K562 (cell line): Measurements from ENCODE around the gene GABRB1. TPM values are rescaled to one million over a fixed set of nuclear protein-coding genes. Genes with fewer than 3 reads are reported as not detected.

Source experiments
- BHLHE40 ChIP-seq: IDR thresholded peaks from 2 replicates; pipeline ENCODE4 v1.6.1; 2011; ENCODE audit warnings: low read length, improper control_type of control experiment
- CHD4 ChIP-seq: fragments of 200-600 bp; sonication (generic); IDR thresholded peaks from 3 replicates; pipeline ENCODE4 v1.6.1; 2012; ENCODE audit warnings: low read depth, mild to moderate bottlenecking, mixed read lengths, low read length, inconsistent platforms; ENCODE audit not compliant: insufficient read depth, insufficient replicate concordance, poor library complexity, severe bottlenecking
- CTBP1 ChIP-seq: fragments of 450-650 bp; IDR thresholded peaks from 2 replicates; pipeline ENCODE4 v1.6.1; 2016; ENCODE audit warnings: borderline replicate concordance
- ETV1 ChIP-seq: fragments of 450-650 bp; conservative IDR thresholded peaks from 2 replicates; pipeline ENCODE4 v1.6.1; 2016; ENCODE audit warnings: missing genetic modification characterization, control low read depth, low read depth, missing compliant biosample characterization
- FOXJ2 ChIP-seq: fragments of 200-800 bp; sonication (Bioruptor generic); IDR thresholded peaks from 2 replicates; pipeline ENCODE4 v1.6.1; 2016; ENCODE audit warnings: missing genetic modification characterization, missing compliant biosample characterization
- GABPA ChIP-seq: fragments of 200-800 bp; sonication (Bioruptor generic); conservative IDR thresholded peaks from 2 replicates; pipeline ENCODE4 v1.6.1; 2016; ENCODE audit warnings: low read depth, missing genetic modification characterization, missing compliant biosample characterization
- GABPB1 ChIP-seq: sonication (generic); formaldehyde crosslinking; IDR thresholded peaks from 2 replicates; pipeline ENCODE4 v1.8.0; 2022; ENCODE audit warnings: mild to moderate bottlenecking, missing genetic modification reagents
- JUNB ChIP-seq: fragments of 450-650 bp; formaldehyde crosslinking; conservative IDR thresholded peaks from 2 replicates; pipeline ENCODE4 v1.4.0; 2020; ENCODE audit warnings: mild to moderate bottlenecking
- MYC ChIP-seq, 2 experiments: fragments of 250-450 bp in 1 of 2; sonication (Bioruptor Pico) in 1 of 2; IDR thresholded peaks; 2 replicates each; pipeline versions ENCODE4 v1.5.1 to v1.6.1; 2012 to 2021; ENCODE audit warnings: low read depth in 2 of 2, borderline replicate concordance in 1 of 2, improper control_type of control experiment in 1 of 2, low read length in 1 of 2, mild to moderate bottlenecking in 1 of 2, moderate library complexity in 1 of 2
- NR2C2 ChIP-seq, 2 experiments: fragments of 200-800 bp in 1 of 2; sonication (Bioruptor generic) in 1 of 2; sonication (generic) in 1 of 2; formaldehyde crosslinking in 1 of 2; IDR thresholded peaks; 2 replicates each; pipeline versions ENCODE4 v1.6.1 to v1.8.0; 2016 to 2022; ENCODE audit warnings: mild to moderate bottlenecking in 1 of 2, missing compliant biosample characterization in 1 of 2, missing genetic modification characterization in 1 of 2, missing genetic modification reagents in 1 of 2
- POLR2A ChIP-seq: fragments of 450-650 bp; conservative IDR thresholded peaks from 2 replicates; pipeline ENCODE4 v1.6.1; 2016
- PRPF4 ChIP-seq: fragments of 200-400 bp; formaldehyde crosslinking; IDR thresholded peaks from one replicate; pipeline ENCODE4 v1.6.1; 2017; ENCODE audit warnings: low read length, low read depth, mild to moderate bottlenecking; ENCODE audit not compliant: insufficient read depth, poor library complexity, severe bottlenecking
- ZC3H11A ChIP-seq: IDR thresholded peaks from 2 replicates; pipeline ENCODE4 v1.6.1; 2012; ENCODE audit warnings: low read depth, low read length, improper control_type of control experiment
- ZNF184 ChIP-seq: sonication (generic); formaldehyde crosslinking; IDR thresholded peaks from 2 replicates; pipeline ENCODE4 v1.5.0; 2020; ENCODE audit warnings: missing genetic modification reagents
- polyA plus RNA-seq, 8 experiments: library from polyadenylated mRNA; depleted of rRNA in 4 of 8; stranded (reverse) in 5 of 8; unstranded in 3 of 8; fragments of >200 nt; fragmentation: Nextera tagmentation in 2 of 8; fragmentation: Illumina TruSeq in 1 of 8; extraction: Ambion mirVana in 2 of 8; extraction: Trizol in 1 of 8; gene quantifications; 2 replicates each; pipeline versions ENCODE4 v1.2.1 to v1.2.3, GENCODE V29; 2011 to 2014; ENCODE audit warnings: inconsistent platforms in 1 of 8, missing spikeins in 1 of 8
- total RNA-seq, 7 experiments: library from RNA; depleted of rRNA in 6 of 7; stranded (reverse); fragments of >200 nt in 6 of 7; fragmentation: Illumina TruSeq in 2 of 7; extraction: Trizol in 2 of 7; gene quantifications; 2 replicates each; pipeline versions ENCODE4 v1.2.1 to v1.2.3, GENCODE V29; 2011 to 2021; ENCODE audit warnings: low replicate concordance in 1 of 7
- TF ChIP-seq, protein P1 (sequence below): sonication (generic); formaldehyde crosslinking; IDR thresholded peaks from 2 replicates; pipeline ENCODE4 v1.9.0; 2022; ENCODE audit warnings: mild to moderate bottlenecking, missing genetic modification reagents
- TF ChIP-seq, protein P2 (sequence below): sonication (generic); formaldehyde crosslinking; IDR thresholded peaks from 2 replicates; pipeline ENCODE4 v1.8.0; 2022; ENCODE audit warnings: mild to moderate bottlenecking, missing genetic modification reagents
- TF ChIP-seq, protein P3 (sequence below): fragments of 200-800 bp; sonication (Bioruptor generic); IDR thresholded peaks from 2 replicates; pipeline ENCODE4 v1.6.1; 2017; ENCODE audit warnings: missing genetic modification characterization, missing compliant biosample characterization
- TF ChIP-seq, protein P4 (sequence below), 2 experiments: IDR thresholded peaks; 2 replicates each; pipeline ENCODE4 v1.6.1; 2012; ENCODE audit warnings: improper control_type of control experiment in 2 of 2, low read depth in 2 of 2, low read length in 2 of 2, borderline replicate concordance in 1 of 2
- TF ChIP-seq, protein P5 (sequence below): sonication (generic); formaldehyde crosslinking; IDR thresholded peaks from 2 replicates; pipeline ENCODE4 v1.9.0; 2022; ENCODE audit warnings: mild to moderate bottlenecking, missing genetic modification reagents

The GABRB1 gene
- total and polyA plus RNA-seq, 9 of the 15 experiments (the other 6 are each of a cell fraction or from before 2014, with no cell fraction given) = not detected

- no peak for TF ChIP-seq ZC3H11A
- peak; percentile 95 for TF ChIP-seq CTBP1
- peak; percentile 66 for TF ChIP-seq GABPA (tag)
- TF ChIP-seq JUNB (CRISPR knock-in tag) = no peak
- no peak for TF ChIP-seq CHD4
- TF ChIP-seq MYC (IDR thresholded peaks at IDR 0.05; ENCODE audit: low read depth, low read length) = peak; percentile 66
- TF ChIP-seq MYC (CRISPR knock-in tag; IDR thresholded peaks at IDR 0.05; ENCODE audit: borderline replicate concordance, low read depth) = peak; percentile 65; the same call in 1 of the 2 replicates
- peak; percentile 78 for TF ChIP-seq POLR2A
- TF ChIP-seq, protein P1, sequence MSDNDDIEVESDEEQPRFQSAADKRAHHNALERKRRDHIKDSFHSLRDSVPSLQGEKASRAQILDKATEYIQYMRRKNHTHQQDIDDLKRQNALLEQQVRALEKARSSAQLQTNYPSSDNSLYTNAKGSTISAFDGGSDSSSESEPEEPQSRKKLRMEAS = peak; percentile 92
- peak; percentile 83 for TF ChIP-seq FOXJ2 (tag)
- no peak for TF ChIP-seq ZNF184 (CRISPR knock-in tag)
- peak; percentile 70; the same call in 1 of the 2 replicates for TF ChIP-seq GABPB1 (CRISPR knock-in tag)
- peak; percentile 94 for TF ChIP-seq BHLHE40
- TF ChIP-seq, protein P2, sequence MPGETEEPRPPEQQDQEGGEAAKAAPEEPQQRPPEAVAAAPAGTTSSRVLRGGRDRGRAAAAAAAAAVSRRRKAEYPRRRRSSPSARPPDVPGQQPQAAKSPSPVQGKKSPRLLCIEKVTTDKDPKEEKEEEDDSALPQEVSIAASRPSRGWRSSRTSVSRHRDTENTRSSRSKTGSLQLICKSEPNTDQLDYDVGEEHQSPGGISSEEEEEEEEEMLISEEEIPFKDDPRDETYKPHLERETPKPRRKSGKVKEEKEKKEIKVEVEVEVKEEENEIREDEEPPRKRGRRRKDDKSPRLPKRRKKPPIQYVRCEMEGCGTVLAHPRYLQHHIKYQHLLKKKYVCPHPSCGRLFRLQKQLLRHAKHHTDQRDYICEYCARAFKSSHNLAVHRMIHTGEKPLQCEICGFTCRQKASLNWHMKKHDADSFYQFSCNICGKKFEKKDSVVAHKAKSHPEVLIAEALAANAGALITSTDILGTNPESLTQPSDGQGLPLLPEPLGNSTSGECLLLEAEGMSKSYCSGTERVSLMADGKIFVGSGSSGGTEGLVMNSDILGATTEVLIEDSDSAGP (CRISPR knock-in tag) = peak; percentile 84
- peak; percentile 77 for TF ChIP-seq ETV1
- TF ChIP-seq, protein P3, sequence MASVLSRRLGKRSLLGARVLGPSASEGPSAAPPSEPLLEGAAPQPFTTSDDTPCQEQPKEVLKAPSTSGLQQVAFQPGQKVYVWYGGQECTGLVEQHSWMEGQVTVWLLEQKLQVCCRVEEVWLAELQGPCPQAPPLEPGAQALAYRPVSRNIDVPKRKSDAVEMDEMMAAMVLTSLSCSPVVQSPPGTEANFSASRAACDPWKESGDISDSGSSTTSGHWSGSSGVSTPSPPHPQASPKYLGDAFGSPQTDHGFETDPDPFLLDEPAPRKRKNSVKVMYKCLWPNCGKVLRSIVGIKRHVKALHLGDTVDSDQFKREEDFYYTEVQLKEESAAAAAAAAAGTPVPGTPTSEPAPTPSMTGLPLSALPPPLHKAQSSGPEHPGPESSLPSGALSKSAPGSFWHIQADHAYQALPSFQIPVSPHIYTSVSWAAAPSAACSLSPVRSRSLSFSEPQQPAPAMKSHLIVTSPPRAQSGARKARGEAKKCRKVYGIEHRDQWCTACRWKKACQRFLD = peak; percentile 58; the same call in 1 of the 2 replicates
- TF ChIP-seq NR2C2 (CRISPR knock-in tag; IDR thresholded peaks at IDR 0.05) = 0 out of 2 replicates have a peak, but pooled peaks have one; percentile 25
- TF ChIP-seq NR2C2 (tag; IDR thresholded peaks at IDR 0.05) = no peak
- TF ChIP-seq, protein P4, sequence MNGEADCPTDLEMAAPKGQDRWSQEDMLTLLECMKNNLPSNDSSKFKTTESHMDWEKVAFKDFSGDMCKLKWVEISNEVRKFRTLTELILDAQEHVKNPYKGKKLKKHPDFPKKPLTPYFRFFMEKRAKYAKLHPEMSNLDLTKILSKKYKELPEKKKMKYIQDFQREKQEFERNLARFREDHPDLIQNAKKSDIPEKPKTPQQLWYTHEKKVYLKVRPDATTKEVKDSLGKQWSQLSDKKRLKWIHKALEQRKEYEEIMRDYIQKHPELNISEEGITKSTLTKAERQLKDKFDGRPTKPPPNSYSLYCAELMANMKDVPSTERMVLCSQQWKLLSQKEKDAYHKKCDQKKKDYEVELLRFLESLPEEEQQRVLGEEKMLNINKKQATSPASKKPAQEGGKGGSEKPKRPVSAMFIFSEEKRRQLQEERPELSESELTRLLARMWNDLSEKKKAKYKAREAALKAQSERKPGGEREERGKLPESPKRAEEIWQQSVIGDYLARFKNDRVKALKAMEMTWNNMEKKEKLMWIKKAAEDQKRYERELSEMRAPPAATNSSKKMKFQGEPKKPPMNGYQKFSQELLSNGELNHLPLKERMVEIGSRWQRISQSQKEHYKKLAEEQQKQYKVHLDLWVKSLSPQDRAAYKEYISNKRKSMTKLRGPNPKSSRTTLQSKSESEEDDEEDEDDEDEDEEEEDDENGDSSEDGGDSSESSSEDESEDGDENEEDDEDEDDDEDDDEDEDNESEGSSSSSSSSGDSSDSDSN (IDR thresholded peaks at IDR 0.05; ENCODE audit: borderline replicate concordance in 1 of 2, low read depth in 2 of 2, low read length in 2 of 2) = peak; percentile 62 to 72; a peak in 2 of 4 replicates
- TF ChIP-seq PRPF4 = no peak
- TF ChIP-seq, protein P5, sequence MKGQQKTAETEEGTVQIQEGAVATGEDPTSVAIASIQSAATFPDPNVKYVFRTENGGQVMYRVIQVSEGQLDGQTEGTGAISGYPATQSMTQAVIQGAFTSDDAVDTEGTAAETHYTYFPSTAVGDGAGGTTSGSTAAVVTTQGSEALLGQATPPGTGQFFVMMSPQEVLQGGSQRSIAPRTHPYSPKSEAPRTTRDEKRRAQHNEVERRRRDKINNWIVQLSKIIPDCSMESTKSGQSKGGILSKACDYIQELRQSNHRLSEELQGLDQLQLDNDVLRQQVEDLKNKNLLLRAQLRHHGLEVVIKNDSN (CRISPR knock-in tag) = peak; percentile 100
Observed at GRCh38 chr4:47463235-47463956, 432.0 kb downstream of the GABRB1 start, which contains the start of gene COMMD8 (continued).
